GM19240 (cell line): ENCODE data around the gene KCNS3.

ENCODE experiments used
- DNase-seq: peaks from one replicate; pipeline ENCODE4 v3.0.0; 2011; ENCODE audit warnings: low spot score; ENCODE audit not compliant: insufficient read length

KCNS3 gene

GRCh38 chr2:17878281-17879136, at the start of gene KCNS3:
Gene KCNS3 (plus strand): TSS chr2:17878667. CDS start chr2:17931009, 52,342 bp downstream.
- no peak for DNase-seq

- DNase-seq, result no peak
Measured at GRCh38 chr2:17830053-17831034, 48.1 kb upstream of the KCNS3 start.

- DNase-seq, result no peak
Measured at GRCh38 chr2:17835516-17835915, 43.0 kb upstream of the KCNS3 start.

GRCh38 chr2:17839959-17840358, 38.5 kb upstream of the KCNS3 start:
- no peak for DNase-seq

- DNase-seq, result no peak
Measured at GRCh38 chr2:17843457-17843856, 35.0 kb upstream of the KCNS3 start.

- DNase-seq, result no peak
Measured at GRCh38 chr2:17845806-17846205, 32.7 kb upstream of the KCNS3 start.

GRCh38 chr2:17846676-17847075, 31.8 kb upstream of the KCNS3 start:
- DNase-seq, result no peak

- DNase-seq, result no peak
Measured at GRCh38 chr2:17847236-17847635, 31.2 kb upstream of the KCNS3 start.

- DNase-seq, result no peak
Measured at GRCh38 chr2:17849275-17849674, 29.2 kb upstream of the KCNS3 start.

GRCh38 chr2:17850151-17850550, 28.3 kb upstream of the KCNS3 start:
- no peak for DNase-seq

GRCh38 chr2:17851731-17852585, 26.5 kb upstream of the KCNS3 start:
- DNase-seq, result peak; percentile 38

GRCh38 chr2:17853799-17854198, 24.7 kb upstream of the KCNS3 start:
- no peak for DNase-seq

GRCh38 chr2:17857021-17857420, 21.4 kb upstream of the KCNS3 start:
- no peak for DNase-seq

GRCh38 chr2:17858064-17858463, 20.4 kb upstream of the KCNS3 start:
- DNase-seq, result no peak

GRCh38 chr2:17863539-17863938, 14.9 kb upstream of the KCNS3 start:
- DNase-seq, result no peak

GRCh38 chr2:17864676-17865075, 13.8 kb upstream of the KCNS3 start:
- DNase-seq, result no peak

- DNase-seq, result no peak
Measured at GRCh38 chr2:17867133-17867532, 11.3 kb upstream of the KCNS3 start.

GRCh38 chr2:17869128-17869527, 9.3 kb upstream of the KCNS3 start:
- DNase-seq, result no peak

GRCh38 chr2:17871639-17872038, 6.8 kb upstream of the KCNS3 start:
- DNase-seq, result no peak

GRCh38 chr2:17873021-17873420, 5.4 kb upstream of the KCNS3 start:
- DNase-seq, result no peak

GRCh38 chr2:17876590-17876989, 1.9 kb upstream of the KCNS3 start:
- DNase-seq, result no peak
